Body of pancreas (tissue), 4 donors: ENCODE results near the gene LTBP1.

Source experiments
- POLR2A ChIP-seq, 3 donors: fragments of 450-650 bp; IDR thresholded peaks; one replicate each; pipeline ENCODE4 v1.6.1; 2016; ENCODE audit warnings: antibody characterized with exemption in 3 of 3, mild to moderate bottlenecking in 2 of 3
- TF ChIP-seq, protein P1 (sequence below), 7 experiments: fragments of 450-650 bp in 4 of 7; fragments of 200-600 bp in 3 of 7; sonication (generic) in 3 of 7; IDR thresholded peaks; one replicate each; pipeline ENCODE4 v1.5.1; 2016 to 2019; ENCODE audit warnings: antibody characterized with exemption in 7 of 7

DNA sequence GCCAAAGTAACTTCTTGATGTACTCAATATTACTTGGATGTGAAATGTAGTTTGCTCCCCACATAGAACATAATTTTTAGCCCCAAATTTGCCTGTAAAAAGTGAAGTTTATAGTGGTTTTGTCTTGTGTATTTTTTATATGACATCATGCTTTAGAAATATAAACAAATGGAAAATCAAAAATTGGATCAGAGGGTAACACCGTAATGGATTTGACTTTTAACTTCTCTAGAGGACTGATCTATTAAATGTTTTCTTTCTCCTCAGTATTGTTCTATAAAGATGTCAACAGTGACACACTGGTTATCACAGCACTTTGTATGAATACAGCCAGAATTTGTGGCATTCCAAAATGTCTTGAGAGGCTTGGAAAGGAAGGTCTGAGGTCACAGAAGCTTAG is 484.1 kb downstream of the LTBP1 start:
- TF ChIP-seq, protein P1, sequence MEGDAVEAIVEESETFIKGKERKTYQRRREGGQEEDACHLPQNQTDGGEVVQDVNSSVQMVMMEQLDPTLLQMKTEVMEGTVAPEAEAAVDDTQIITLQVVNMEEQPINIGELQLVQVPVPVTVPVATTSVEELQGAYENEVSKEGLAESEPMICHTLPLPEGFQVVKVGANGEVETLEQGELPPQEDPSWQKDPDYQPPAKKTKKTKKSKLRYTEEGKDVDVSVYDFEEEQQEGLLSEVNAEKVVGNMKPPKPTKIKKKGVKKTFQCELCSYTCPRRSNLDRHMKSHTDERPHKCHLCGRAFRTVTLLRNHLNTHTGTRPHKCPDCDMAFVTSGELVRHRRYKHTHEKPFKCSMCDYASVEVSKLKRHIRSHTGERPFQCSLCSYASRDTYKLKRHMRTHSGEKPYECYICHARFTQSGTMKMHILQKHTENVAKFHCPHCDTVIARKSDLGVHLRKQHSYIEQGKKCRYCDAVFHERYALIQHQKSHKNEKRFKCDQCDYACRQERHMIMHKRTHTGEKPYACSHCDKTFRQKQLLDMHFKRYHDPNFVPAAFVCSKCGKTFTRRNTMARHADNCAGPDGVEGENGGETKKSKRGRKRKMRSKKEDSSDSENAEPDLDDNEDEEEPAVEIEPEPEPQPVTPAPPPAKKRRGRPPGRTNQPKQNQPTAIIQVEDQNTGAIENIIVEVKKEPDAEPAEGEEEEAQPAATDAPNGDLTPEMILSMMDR (IDR thresholded peaks at IDR 0.05), result no peak
- TF ChIP-seq POLR2A (IDR thresholded peaks at IDR 0.05), result no peak
